ENCODE results near the gene PSMB7. TPM values are rescaled to one million over a fixed set of nuclear protein-coding genes. Genes with fewer than 3 reads are reported as not detected.

The PSMB7 gene
- total and polyA plus RNA-seq, 2 donors (not counting 1 experiment from before 2014, with no cell fraction given): 69.5 to 73.1 TPM

GRCh38 chr9:124447297-124447661 lies 32.0 kb upstream of the PSMB7 start:
- Histone ChIP-seq H3K4me1 (ENCODE audit: control insufficient read depth in 2 of 2, insufficient read depth in 2 of 2, low read length in 2 of 2) (peaks cover 7 to 9% of the 10 kb centered on the region in 2 donors), H3K4me2 (replicated peaks; ENCODE audit: low read depth, low read length, poor library complexity, severe bottlenecking) (no peak overlapping the region), H3K27ac (ENCODE audit: low read length in 2 of 2) (no peak overlapping the region), H3K79me2 (ENCODE audit: control insufficient read depth, insufficient read depth, low read length) (no peaks in the 10 kb centered on the region), H3K4me3 (ENCODE audit: control extremely low read depth in 1 of 5, extremely low read depth in 1 of 5, insufficient read depth in 1 of 5, low read depth in 2 of 5, low read length in 4 of 5) (no peak overlapping the region), H2AFZ (ENCODE audit: insufficient read depth, low read depth, low read length, poor library complexity, severe bottlenecking) (no peak overlapping the region), H3K27me3 (replicated peaks in 1 of 4; ENCODE audit: control extremely low read depth in 1 of 4, control insufficient read depth in 3 of 4, insufficient read depth in 4 of 4, low read length in 3 of 4) (peaks cover 0 to 36% (median 12%) of the 10 kb centered on the region in 4 experiments), H4K20me1 (ENCODE audit: control insufficient read depth, insufficient read depth, low read length, poor library complexity, severe bottlenecking) (no peaks in the 10 kb centered on the region), H3K36me3 (replicated peaks in 1 of 2; ENCODE audit: control extremely low read depth in 1 of 2, control insufficient read depth in 1 of 2, extremely low read depth in 1 of 2, insufficient read depth in 2 of 2, low read length in 1 of 2) (no peaks in the 10 kb centered on the region), H3K9me3 (ENCODE audit: control extremely low read depth in 1 of 3, control insufficient read depth in 2 of 3, insufficient read depth in 1 of 3, low read length in 2 of 3) (peaks cover 0 to 8% (median 1%) of the 10 kb centered on the region in 3 donors), H3K9ac (ENCODE audit: low read length) (no peak overlapping the region)
- intact Hi-C loops (cut with micrococcal nuclease): no loop called here
- H3K4me1 Mint-ChIP-seq: peaks cover 2% of the 10 kb centered on the region
- H3K9me3 Mint-ChIP-seq (ENCODE audit: insufficient read depth): no peaks in the 10 kb centered on the region
- ATAC-seq (ENCODE audit: low read depth) (no peak), DNase-seq (no peak)
- no peak overlapping the region for H3K4me3 Mint-ChIP-seq
- peaks cover 52% of the 10 kb centered on the region for H3K27me3 Mint-ChIP-seq
- ChIA-PET CTCF (interaction anchor here (0.8 to 1.2 kb wide), 2 partner anchors 8 to 30 kb away, joined by 3 read pairs; no protein-coding TSS in a partner anchor), POLR2A (no interaction called here)
- WGBS (ENCODE audit: insufficient coverage): 74% methylated on average over 3 of the region's 4 CpGs
- TF ChIP-seq EZH2 (IDR thresholded peaks at IDR 0.05; ENCODE audit: borderline replicate concordance, insufficient read depth, low read depth, low read length, poor library complexity, severe bottlenecking): no peak
- TF ChIP-seq, protein P1, sequence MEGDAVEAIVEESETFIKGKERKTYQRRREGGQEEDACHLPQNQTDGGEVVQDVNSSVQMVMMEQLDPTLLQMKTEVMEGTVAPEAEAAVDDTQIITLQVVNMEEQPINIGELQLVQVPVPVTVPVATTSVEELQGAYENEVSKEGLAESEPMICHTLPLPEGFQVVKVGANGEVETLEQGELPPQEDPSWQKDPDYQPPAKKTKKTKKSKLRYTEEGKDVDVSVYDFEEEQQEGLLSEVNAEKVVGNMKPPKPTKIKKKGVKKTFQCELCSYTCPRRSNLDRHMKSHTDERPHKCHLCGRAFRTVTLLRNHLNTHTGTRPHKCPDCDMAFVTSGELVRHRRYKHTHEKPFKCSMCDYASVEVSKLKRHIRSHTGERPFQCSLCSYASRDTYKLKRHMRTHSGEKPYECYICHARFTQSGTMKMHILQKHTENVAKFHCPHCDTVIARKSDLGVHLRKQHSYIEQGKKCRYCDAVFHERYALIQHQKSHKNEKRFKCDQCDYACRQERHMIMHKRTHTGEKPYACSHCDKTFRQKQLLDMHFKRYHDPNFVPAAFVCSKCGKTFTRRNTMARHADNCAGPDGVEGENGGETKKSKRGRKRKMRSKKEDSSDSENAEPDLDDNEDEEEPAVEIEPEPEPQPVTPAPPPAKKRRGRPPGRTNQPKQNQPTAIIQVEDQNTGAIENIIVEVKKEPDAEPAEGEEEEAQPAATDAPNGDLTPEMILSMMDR (IDR thresholded peaks at IDR 0.05): no peak
- no peak overlapping the region for H3K27ac Mint-ChIP-seq

GRCh38 chr9:124444166-124444565 lies 28.9 kb upstream of the PSMB7 start:
- no peaks in the 10 kb centered on the region for H3K36me3 ChIP-seq (replicated peaks in 1 of 2; ENCODE audit: control extremely low read depth in 1 of 2, control insufficient read depth in 1 of 2, extremely low read depth in 1 of 2, insufficient read depth in 2 of 2, low read length in 1 of 2)
- no peak overlapping the region for H3K9ac ChIP-seq (ENCODE audit: low read length)
- DNase-seq: no peak
- H3K27ac ChIP-seq (ENCODE audit: low read length in 2 of 2): no peak overlapping the region
- H3K9me3 ChIP-seq (ENCODE audit: control extremely low read depth in 1 of 3, control insufficient read depth in 2 of 3, insufficient read depth in 1 of 3, low read length in 2 of 3): peaks cover 0 to 16% (median 4%) of the 10 kb centered on the region in 3 donors
- ChIA-PET CTCF (no interaction called here), POLR2A (no interaction called here)
- no peak overlapping the region for H2AFZ ChIP-seq (ENCODE audit: insufficient read depth, low read depth, low read length, poor library complexity, severe bottlenecking)
- no peaks in the 10 kb centered on the region for H3K4me1 ChIP-seq (ENCODE audit: control insufficient read depth in 2 of 2, insufficient read depth in 2 of 2, low read length in 2 of 2)
- peaks cover 0 to 21% (median 1%) of the 10 kb centered on the region in 4 experiments for H3K27me3 ChIP-seq (replicated peaks in 1 of 4; ENCODE audit: control extremely low read depth in 1 of 4, control insufficient read depth in 3 of 4, insufficient read depth in 4 of 4, low read length in 3 of 4)
- H3K4me3 Mint-ChIP-seq: no peak overlapping the region
- H3K4me3 ChIP-seq (ENCODE audit: control extremely low read depth in 1 of 5, extremely low read depth in 1 of 5, insufficient read depth in 1 of 5, low read depth in 2 of 5, low read length in 4 of 5): no peak overlapping the region
- intact Hi-C loops (cut with micrococcal nuclease): no loop called here
- no CpG with 5 or more reads among the region's 3 CpGs for WGBS (ENCODE audit: insufficient coverage)
- no peak for ATAC-seq (ENCODE audit: low read depth)
- H3K4me2 ChIP-seq (replicated peaks; ENCODE audit: low read depth, low read length, poor library complexity, severe bottlenecking): no peak overlapping the region
- H3K4me1 Mint-ChIP-seq: no peaks in the 10 kb centered on the region
- no peaks in the 10 kb centered on the region for H4K20me1 ChIP-seq (ENCODE audit: control insufficient read depth, insufficient read depth, low read length, poor library complexity, severe bottlenecking)
- H3K27ac Mint-ChIP-seq: no peak overlapping the region
- peaks cover 50% of the 10 kb centered on the region for H3K27me3 Mint-ChIP-seq
- no peaks in the 10 kb centered on the region for H3K79me2 ChIP-seq (ENCODE audit: control insufficient read depth, insufficient read depth, low read length)
- no peaks in the 10 kb centered on the region for H3K9me3 Mint-ChIP-seq (ENCODE audit: insufficient read depth)
- TF ChIP-seq, protein P1 (IDR thresholded peaks at IDR 0.05): no peak
- TF ChIP-seq EZH2 (IDR thresholded peaks at IDR 0.05; ENCODE audit: borderline replicate concordance, insufficient read depth, low read depth, low read length, poor library complexity, severe bottlenecking): no peak

Measured in B cell (primary cell).